BLaER1 treated with 17β-estradiol and CSF1 and Interleukin-3, amounts not matched to agents 10 nM and 100 nM (cell line): ENCODE measurements around the gene SH3RF1.

Source experiments
- H3K27ac ChIP-seq, 11 experiments: shearing (Covaris generic); formaldehyde crosslinking; 2 replicates each; pipeline ENCODE4 v1.8.1; 2022
- H3K27me3 ChIP-seq, 11 experiments: shearing (Covaris generic); formaldehyde crosslinking; 2 replicates each; pipeline ENCODE4 v1.8.1; 2022
- H3K36me3 ChIP-seq, 11 experiments: shearing (Covaris generic); formaldehyde crosslinking; 2 replicates each; pipeline ENCODE4 v1.8.1; 2022
- H3K4me1 ChIP-seq, 10 experiments: shearing (Covaris generic); formaldehyde crosslinking; 2 replicates each; pipeline ENCODE4 v1.8.1; 2022
- H3K4me2 ChIP-seq, 11 experiments: shearing (Covaris generic); formaldehyde crosslinking; 2 replicates each; pipeline ENCODE4 v1.8.1; 2022
- H3K4me3 ChIP-seq, 10 experiments: shearing (Covaris generic); formaldehyde crosslinking; 2 replicates each; pipeline ENCODE4 v1.8.1; 2022
- H3K9ac ChIP-seq, 11 experiments: shearing (Covaris generic); formaldehyde crosslinking; 2 replicates each; pipeline ENCODE4 v1.8.1; 2022
- H3K9me3 ChIP-seq, 11 experiments: shearing (Covaris generic); formaldehyde crosslinking; replicated peaks in 1 of 11; 2 replicates each; pipeline ENCODE4 v1.8.1; 2022
- H4K20me1 ChIP-seq, 11 experiments: shearing (Covaris generic); formaldehyde crosslinking; 2 replicates each; pipeline ENCODE4 v1.8.1; 2022
- Cebpa-rat ChIP-seq, 11 experiments: shearing (Covaris generic); IDR thresholded peaks; 2 replicates each; pipeline ENCODE4 v1.8.1; 2022

The SH3RF1 gene

GRCh38 chr4:169159624-169160171, 111.1 kb downstream of the SH3RF1 start:
- Histone ChIP-seq H3K27me3 (no peaks in the 10 kb centered on the region), H3K9ac (no peak overlapping the region), H3K27ac (no peak overlapping the region), H3K4me3 (no peak overlapping the region), H3K4me1 (peaks cover 0 to 9% (median 0%) of the 10 kb centered on the region in 10 experiments; a peak in 3 of 20 replicates), H3K4me2 (no peak overlapping the region), H3K9me3 (no peaks in the 10 kb centered on the region; a peak in 1 of 22 replicates), H4K20me1 (peaks cover 0 to 82% (median 37%) of the 10 kb centered on the region in 11 experiments; a peak in 13 of 22 replicates), H3K36me3 (peaks cover 17 to 70% (median 26%) of the 10 kb centered on the region in 11 experiments)
- no peak for TF ChIP-seq Cebpa-rat (IDR thresholded peaks at IDR 0.05)

GRCh38 chr4:169158861-169159260, 111.9 kb downstream of the SH3RF1 start:
- Histone ChIP-seq H3K27ac (no peak overlapping the region), H3K4me3 (no peak overlapping the region), H3K9ac (no peak overlapping the region), H3K4me1 (peaks cover 0 to 9% (median 0%) of the 10 kb centered on the region in 10 experiments; a peak in 3 of 20 replicates), H3K9me3 (no peaks in the 10 kb centered on the region; a peak in 1 of 22 replicates), H3K27me3 (no peaks in the 10 kb centered on the region), H4K20me1 (peaks cover 0 to 73% (median 31%) of the 10 kb centered on the region in 11 experiments; a peak in 13 of 22 replicates), H3K4me2 (no peak overlapping the region), H3K36me3 (peaks cover 23 to 70% (median 34%) of the 10 kb centered on the region in 11 experiments)
- TF ChIP-seq Cebpa-rat (IDR thresholded peaks at IDR 0.05), result no peak

- no peak overlapping the region for H3K27ac ChIP-seq
- H3K4me2 ChIP-seq, result no peak overlapping the region
- peaks cover 0 to 65% (median 24%) of the 10 kb centered on the region in 11 experiments; a peak in 13 of 22 replicates for H4K20me1 ChIP-seq
- TF ChIP-seq Cebpa-rat (IDR thresholded peaks at IDR 0.05), result no peak
- no peak overlapping the region for H3K9ac ChIP-seq
- no peaks in the 10 kb centered on the region for H3K27me3 ChIP-seq
- peaks cover 31 to 70% (median 42%) of the 10 kb centered on the region in 11 experiments for H3K36me3 ChIP-seq
- H3K9me3 ChIP-seq, result no peaks in the 10 kb centered on the region; a peak in 1 of 22 replicates
- H3K4me1 ChIP-seq, result peaks cover 0 to 9% (median 0%) of the 10 kb centered on the region in 10 experiments; a peak in 3 of 20 replicates
- no peak overlapping the region for H3K4me3 ChIP-seq
These were observed 112.7 kb downstream of the SH3RF1 start for GRCh38 chr4:169158046-169158445.

- H3K27ac ChIP-seq, result no peak overlapping the region
- no peak overlapping the region for H3K4me2 ChIP-seq
- no peak overlapping the region for H3K9ac ChIP-seq
- TF ChIP-seq Cebpa-rat (IDR thresholded peaks at IDR 0.05), result no peak
- no peaks in the 10 kb centered on the region for H3K9me3 ChIP-seq
- H3K27me3 ChIP-seq, result no peaks in the 10 kb centered on the region
- H4K20me1 ChIP-seq, result peaks cover 0 to 50% (median 16%) of the 10 kb centered on the region in 11 experiments; a peak in 13 of 22 replicates
- no peak overlapping the region for H3K4me3 ChIP-seq
- peaks cover 0 to 9% (median 0%) of the 10 kb centered on the region in 10 experiments; a peak in 3 of 20 replicates for H3K4me1 ChIP-seq
- H3K36me3 ChIP-seq, result peaks cover 39 to 80% (median 55%) of the 10 kb centered on the region in 11 experiments
These were observed 114.4 kb downstream of the SH3RF1 start for GRCh38 chr4:169156392-169156791.

GRCh38 chr4:169154121-169154520, 116.6 kb downstream of the SH3RF1 start:
- H3K27ac ChIP-seq, result no peak overlapping the region
- peaks cover 0 to 40% (median 0%) of the 10 kb centered on the region in 11 experiments; a peak in 8 of 22 replicates for H4K20me1 ChIP-seq
- no peak overlapping the region for H3K4me2 ChIP-seq
- no peak for TF ChIP-seq Cebpa-rat (IDR thresholded peaks at IDR 0.05)
- H3K4me1 ChIP-seq, result peaks cover 0 to 9% (median 0%) of the 10 kb centered on the region in 10 experiments; a peak in 3 of 20 replicates
- no peaks in the 10 kb centered on the region for H3K9me3 ChIP-seq
- no peak overlapping the region for H3K4me3 ChIP-seq
- no peaks in the 10 kb centered on the region for H3K27me3 ChIP-seq
- H3K36me3 ChIP-seq, result peaks cover 46 to 91% (median 70%) of the 10 kb centered on the region in 11 experiments
- H3K9ac ChIP-seq, result no peak overlapping the region

GRCh38 chr4:169153481-169154087, 117.2 kb downstream of the SH3RF1 start:
- TF ChIP-seq Cebpa-rat (IDR thresholded peaks at IDR 0.05), result no peak
- H3K9me3 ChIP-seq, result no peaks in the 10 kb centered on the region
- no peak overlapping the region for H3K9ac ChIP-seq
- H3K27me3 ChIP-seq, result no peaks in the 10 kb centered on the region
- H4K20me1 ChIP-seq, result peaks cover 0 to 35% (median 0%) of the 10 kb centered on the region in 11 experiments; a peak in 7 of 22 replicates
- no peak overlapping the region for H3K27ac ChIP-seq
- H3K4me2 ChIP-seq, result no peak overlapping the region
- H3K4me3 ChIP-seq, result no peak overlapping the region
- H3K4me1 ChIP-seq, result peaks cover 0 to 8% (median 0%) of the 10 kb centered on the region in 10 experiments; a peak in 3 of 20 replicates
- H3K36me3 ChIP-seq, result peaks cover 47 to 96% (median 76%) of the 10 kb centered on the region in 11 experiments

GRCh38 chr4:169152899-169153298, 117.9 kb downstream of the SH3RF1 start:
- no peak for TF ChIP-seq Cebpa-rat (IDR thresholded peaks at IDR 0.05)
- peaks cover 0 to 28% (median 0%) of the 10 kb centered on the region in 11 experiments; a peak in 7 of 22 replicates for H4K20me1 ChIP-seq
- no peak overlapping the region for H3K9ac ChIP-seq
- H3K9me3 ChIP-seq, result no peaks in the 10 kb centered on the region
- H3K27me3 ChIP-seq, result no peaks in the 10 kb centered on the region
- H3K4me3 ChIP-seq, result no peak overlapping the region
- H3K36me3 ChIP-seq, result peaks cover 47 to 97% (median 81%) of the 10 kb centered on the region in 11 experiments
- no peak overlapping the region for H3K27ac ChIP-seq
- no peak overlapping the region for H3K4me2 ChIP-seq
- H3K4me1 ChIP-seq, result peaks cover 0 to 4% (median 0%) of the 10 kb centered on the region in 10 experiments; a peak in 2 of 20 replicates

- Histone ChIP-seq H3K4me1 (0 out of 20 replicates have a peak, but pooled peaks cover 0 to 4% (median 0%) of the 10 kb centered on the region in 10 experiments), H3K4me2 (no peak overlapping the region), H4K20me1 (peaks cover 0 to 24% (median 0%) of the 10 kb centered on the region in 11 experiments; a peak in 6 of 22 replicates), H3K9me3 (no peaks in the 10 kb centered on the region), H3K36me3 (peaks cover 47 to 100% (median 81%) of the 10 kb centered on the region in 11 experiments), H3K27ac (no peak overlapping the region), H3K4me3 (no peak overlapping the region), H3K27me3 (no peaks in the 10 kb centered on the region), H3K9ac (no peak overlapping the region)
- TF ChIP-seq Cebpa-rat (IDR thresholded peaks at IDR 0.05), result no peak
These were observed 118.7 kb downstream of the SH3RF1 start for GRCh38 chr4:169152098-169152497.

- Histone ChIP-seq H3K27ac (no peak overlapping the region), H3K4me2 (no peak overlapping the region), H3K4me3 (no peak overlapping the region), H3K9me3 (no peaks in the 10 kb centered on the region), H3K4me1 (0 out of 20 replicates have a peak, but pooled peaks cover 0 to 4% (median 0%) of the 10 kb centered on the region in 10 experiments), H4K20me1 (peaks cover 0 to 27% (median 0%) of the 10 kb centered on the region in 11 experiments; a peak in 5 of 22 replicates), H3K36me3 (peaks cover 47 to 100% (median 79%) of the 10 kb centered on the region in 11 experiments), H3K27me3 (no peaks in the 10 kb centered on the region), H3K9ac (no peak overlapping the region)
- TF ChIP-seq Cebpa-rat (IDR thresholded peaks at IDR 0.05), result no peak
These were observed 119.1 kb downstream of the SH3RF1 start for GRCh38 chr4:169151671-169152070.
